Naive thymus-derived CD4-positive, alpha-beta T cell (primary cell): ENCODE measurements around the gene ANKS6. TPM values are rescaled to one million over a fixed set of nuclear protein-coding genes. Genes with fewer than 3 reads are reported as not detected.

Source experiments
- ATAC-seq: fragments of 150-1000 bp; cut with Tn5 transposase; 2 replicates; pipeline ENCODE4 v1.10.0; 2021; ENCODE audit warnings: mild to moderate bottlenecking, moderate library complexity
- CTCF ChIA-PET: fragments of 350-600 bp; sonication (Branson Sonifier 250); formaldehyde crosslinking; loops from one replicate; lab custom pipeline; 2021; ENCODE audit warnings: antibody characterized with exemption; lab: Charles Lee
- POLR2A ChIA-PET: fragments of 350-600 bp; sonication (Branson Sonifier 250); formaldehyde crosslinking; loops from one replicate; lab custom pipeline; 2021; ENCODE audit warnings: antibody characterized with exemption, inconsistent platforms; lab: Charles Lee
- DNase-seq, 9 donors: peaks; one replicate each; pipeline versions ENCODE4 v3.0.0 to v3.0.0-alpha.2; 2020 to 2022; ENCODE audit warnings: mixed read lengths in 1 of 9
- H3K27ac ChIP-seq: one replicate; pipeline ENCODE4 v1.7.0; 2013; ENCODE audit warnings: mild to moderate bottlenecking, low read depth, low read length, moderate library complexity
- H3K27me3 ChIP-seq, 2 donors: one replicate each; pipeline ENCODE4 v1.7.0; 2013; ENCODE audit warnings: low read length in 2 of 2, mild to moderate bottlenecking in 2 of 2, moderate library complexity in 2 of 2; ENCODE audit not compliant: control insufficient read depth in 2 of 2, insufficient read depth in 2 of 2
- H3K36me3 ChIP-seq, 3 experiments: 1 replicate in 2 of 3; 2 replicates in 1 of 3; pipeline ENCODE4 v1.7.0; 2013; ENCODE audit warnings: low read length in 3 of 3, mild to moderate bottlenecking in 3 of 3, moderate library complexity in 1 of 3; ENCODE audit not compliant: insufficient read depth in 3 of 3, control insufficient read depth in 2 of 3
- H3K4me1 ChIP-seq, 2 donors: one replicate each; pipeline ENCODE4 v1.7.0; 2013; ENCODE audit warnings: low read length in 2 of 2, mild to moderate bottlenecking in 2 of 2, moderate library complexity in 1 of 2; ENCODE audit not compliant: control insufficient read depth in 2 of 2, insufficient read depth in 2 of 2
- H3K4me3 ChIP-seq: 2 replicates; pipeline ENCODE4 v1.7.0; 2013; ENCODE audit warnings: mild to moderate bottlenecking, low read length
- H3K9me3 ChIP-seq, 3 experiments: 1 replicate in 2 of 3; 2 replicates in 1 of 3; pipeline ENCODE4 v1.7.0; 2013; ENCODE audit warnings: low read length in 3 of 3; ENCODE audit not compliant: control insufficient read depth in 2 of 3
- H3K27ac Mint-ChIP-seq, 9 donors: one replicate each; pipeline ENCODE4 v1.8.0; 2020 to 2022; ENCODE audit warnings: mixed read lengths in 9 of 9, mild to moderate bottlenecking in 8 of 9, moderate library complexity in 5 of 9, inconsistent platforms in 2 of 9
- H3K27me3 Mint-ChIP-seq, 5 donors: one replicate each; pipeline ENCODE4 v1.8.0; 2021 to 2022; ENCODE audit warnings: mixed read lengths in 5 of 5, mild to moderate bottlenecking in 1 of 5
- H3K36me3 Mint-ChIP-seq, 5 donors: one replicate each; pipeline ENCODE4 v1.8.0; 2020 to 2022; ENCODE audit warnings: mixed read lengths in 5 of 5, mild to moderate bottlenecking in 3 of 5, inconsistent platforms in 1 of 5
- H3K4me1 Mint-ChIP-seq, 7 donors: one replicate each; pipeline ENCODE4 v1.8.0; 2020 to 2022; ENCODE audit warnings: mixed read lengths in 7 of 7, mild to moderate bottlenecking in 3 of 7, inconsistent platforms in 1 of 7
- H3K4me3 Mint-ChIP-seq, 10 donors: one replicate each; pipeline ENCODE4 v1.8.0; 2020 to 2022; ENCODE audit warnings: mild to moderate bottlenecking in 10 of 10, mixed read lengths in 10 of 10, moderate library complexity in 6 of 10, inconsistent platforms in 2 of 10
- H3K9me3 Mint-ChIP-seq, 11 donors: one replicate each; pipeline ENCODE4 v1.8.0; 2020 to 2022; ENCODE audit warnings: mixed read lengths in 11 of 11, mild to moderate bottlenecking in 4 of 11, inconsistent platforms in 1 of 11, moderate library complexity in 1 of 11
- intact Hi-C, 2 donors: fragments of 100-400 bp; cut with micrococcal nuclease; formaldehyde crosslinking; loops; one replicate each; pipeline ENCODE4 v1.15.1; 2023
- polyA plus RNA-seq, 2 donors: library from polyadenylated mRNA; unstranded; fragments of 300-500 nt; fragmentation: Illumina TruSeq; gene quantifications; one replicate each; pipeline ENCODE4 v1.2.3, GENCODE V29; 2021
- total RNA-seq, 6 experiments: library from RNA in 5 of 6; stranded (reverse) in 5 of 6; gene quantifications; 1 replicate in 5 of 6; 2 replicates in 1 of 6; pipeline ENCODE4 v1.2.3 and lab custom pipeline; 2021 to 2026

The ANKS6 gene
- total and polyA plus RNA-seq, 7 experiments from 2014 or later = 5.0 to 18.4 (median 12.2) TPM

- Mint-ChIP-seq H3K4me1 (no peaks in the 10 kb centered on the region), H3K27me3 (no peaks in the 10 kb centered on the region), H3K27ac (no peak overlapping the region), H3K36me3 (peaks cover 9 to 77% (median 51%) of the 10 kb centered on the region in 5 donors), H3K9me3 (peaks cover 0 to 13% (median 6%) of the 10 kb centered on the region in 11 donors), H3K4me3 (no peak overlapping the region)
- DNase-seq = no peak
- POLR2A ChIA-PET = no interaction called here
- intact Hi-C loops = no loop called here
- Histone ChIP-seq H3K9me3 (no peaks in the 10 kb centered on the region), H3K36me3 (peaks cover 0 to 34% (median 3%) of the 10 kb centered on the region in 3 experiments), H3K27me3 (no peaks in the 10 kb centered on the region), H3K4me1 (no peaks in the 10 kb centered on the region), H3K27ac (no peak overlapping the region), H3K4me3 (no peak overlapping the region)
- CTCF ChIA-PET = interaction anchor here (0.6 kb wide), 1 partner anchor 92 kb away, joined by 3 read pairs; no protein-coding TSS in a partner anchor
- no peak for ATAC-seq
Observed at GRCh38 chr9:98740226-98740881, 56.0 kb downstream of the ANKS6 start.

DNA sequence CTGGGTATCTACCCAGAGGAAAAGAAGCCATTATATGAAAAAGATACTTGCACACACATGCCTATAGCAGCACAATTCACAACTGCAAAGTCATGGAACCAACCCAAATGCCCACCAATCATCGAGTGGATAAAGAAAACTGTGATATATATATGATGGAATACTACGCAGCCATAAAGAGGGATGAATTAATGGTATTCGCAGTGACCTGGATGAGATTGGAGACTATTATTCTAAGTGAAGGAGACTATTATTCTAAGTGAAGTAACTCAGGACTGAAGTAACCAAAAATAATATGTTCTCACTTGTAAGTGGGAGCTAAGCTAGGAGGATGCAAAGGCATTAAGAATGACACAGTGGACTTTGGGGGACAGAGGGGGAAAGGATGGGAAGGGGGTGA lies 57.6 kb downstream of the ANKS6 start:
- Histone ChIP-seq H3K4me1 (no peaks in the 10 kb centered on the region), H3K27me3 (no peaks in the 10 kb centered on the region), H3K27ac (no peak overlapping the region), H3K36me3 (peaks cover 0 to 29% (median 3%) of the 10 kb centered on the region in 3 experiments), H3K4me3 (no peak overlapping the region), H3K9me3 (no peaks in the 10 kb centered on the region)
- POLR2A ChIA-PET = no interaction called here
- Mint-ChIP-seq H3K4me3 (no peak overlapping the region), H3K36me3 (peaks cover 9 to 70% (median 46%) of the 10 kb centered on the region in 5 donors), H3K27me3 (no peaks in the 10 kb centered on the region), H3K4me1 (no peaks in the 10 kb centered on the region), H3K27ac (no peak overlapping the region), H3K9me3 (peaks cover 0 to 13% (median 6%) of the 10 kb centered on the region in 11 donors)
- CTCF ChIA-PET = no interaction called here
- no peak for DNase-seq
- ATAC-seq = no peak
- intact Hi-C loops = no loop called here

GRCh38 chr9:98736226-98736625 lies 60.1 kb downstream of the ANKS6 start:
- Mint-ChIP-seq H3K4me3 (no peak overlapping the region), H3K27me3 (no peaks in the 10 kb centered on the region), H3K27ac (no peak overlapping the region), H3K36me3 (peaks cover 9 to 64% (median 38%) of the 10 kb centered on the region in 5 donors), H3K4me1 (no peaks in the 10 kb centered on the region), H3K9me3 (peaks cover 0 to 13% (median 6%) of the 10 kb centered on the region in 11 donors)
- ChIA-PET POLR2A (no interaction called here), CTCF (no interaction called here)
- Histone ChIP-seq H3K36me3 (peaks cover 0 to 18% (median 3%) of the 10 kb centered on the region in 3 experiments), H3K9me3 (no peaks in the 10 kb centered on the region), H3K4me1 (no peaks in the 10 kb centered on the region), H3K4me3 (no peak overlapping the region), H3K27me3 (no peaks in the 10 kb centered on the region), H3K27ac (no peak overlapping the region)
- ATAC-seq = no peak
- DNase-seq = no peak
- intact Hi-C loops = no loop called here

DNA sequence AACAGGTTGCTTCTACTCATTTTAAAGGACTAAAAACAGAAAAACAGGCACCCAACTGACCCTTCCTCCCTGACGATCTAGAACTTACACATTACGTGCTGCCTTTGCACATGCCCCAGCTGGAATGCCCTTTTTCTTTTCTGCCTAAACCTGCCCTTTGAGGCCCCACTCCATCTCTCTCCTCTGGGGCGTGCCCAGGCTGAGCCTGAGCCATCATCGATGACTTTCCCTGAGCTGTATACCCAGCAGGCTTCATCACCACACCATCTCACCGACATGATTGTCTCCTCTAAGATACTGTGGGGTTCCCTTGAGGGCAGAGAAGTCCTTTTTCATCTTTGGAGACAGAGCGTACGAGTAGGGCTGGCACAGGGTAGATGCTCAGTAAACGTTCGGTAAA lies 63.6 kb downstream of the ANKS6 start:
- Histone ChIP-seq H3K4me1 (no peaks in the 10 kb centered on the region), H3K36me3 (peaks cover 0 to 18% (median 3%) of the 10 kb centered on the region in 3 experiments), H3K27ac (no peak overlapping the region), H3K4me3 (no peak overlapping the region), H3K27me3 (no peaks in the 10 kb centered on the region), H3K9me3 (no peaks in the 10 kb centered on the region)
- Mint-ChIP-seq H3K36me3 (peaks cover 0 to 41% (median 24%) of the 10 kb centered on the region in 5 donors), H3K9me3 (no peaks in the 10 kb centered on the region), H3K27me3 (no peaks in the 10 kb centered on the region), H3K4me1 (peaks cover 0 to 1% (median 0%) of the 10 kb centered on the region in 7 donors), H3K4me3 (no peak overlapping the region), H3K27ac (no peak overlapping the region)
- intact Hi-C loops = no loop called here
- DNase-seq (no peak), ATAC-seq (no peak)
- ChIA-PET CTCF (no interaction called here), POLR2A (no interaction called here)

DNA sequence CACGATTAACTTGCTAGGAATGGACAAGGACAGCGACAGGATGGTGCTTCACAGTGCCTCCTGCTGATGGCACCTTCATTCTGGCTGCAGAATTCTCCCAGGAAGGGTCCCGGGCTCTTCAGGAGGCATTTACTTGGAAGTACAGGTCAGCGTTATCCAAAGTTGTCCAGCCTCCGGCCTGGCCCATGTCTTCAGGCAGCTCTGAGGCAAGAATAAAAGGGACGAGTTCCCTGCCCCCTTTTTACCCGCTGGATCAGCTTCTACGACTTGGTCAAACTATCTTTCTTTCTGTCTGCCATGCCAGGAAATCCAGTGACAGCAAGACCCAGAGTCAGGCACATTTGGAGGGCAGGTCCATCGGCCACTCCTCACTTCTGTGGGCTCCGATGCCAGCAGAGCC lies 64.3 kb downstream of the ANKS6 start:
- ATAC-seq (no peak), DNase-seq (no peak)
- peaks cover 0 to 1% (median 0%) of the 10 kb centered on the region in 7 donors for H3K4me1 Mint-ChIP-seq
- H3K4me3 Mint-ChIP-seq = no peak overlapping the region
- Histone ChIP-seq H3K4me3 (no peak overlapping the region), H3K36me3 (peaks cover 0 to 18% (median 3%) of the 10 kb centered on the region in 3 experiments), H3K9me3 (no peaks in the 10 kb centered on the region), H3K27ac (no peak overlapping the region), H3K4me1 (no peaks in the 10 kb centered on the region), H3K27me3 (no peaks in the 10 kb centered on the region)
- CTCF ChIA-PET = no interaction called here
- peaks cover 0 to 34% (median 17%) of the 10 kb centered on the region in 5 donors for H3K36me3 Mint-ChIP-seq
- H3K9me3 Mint-ChIP-seq = peaks cover 0 to 2% (median 0%) of the 10 kb centered on the region in 11 donors
- H3K27me3 Mint-ChIP-seq = peaks cover 0 to 3% (median 0%) of the 10 kb centered on the region in 5 donors
- no peak overlapping the region for H3K27ac Mint-ChIP-seq
- intact Hi-C loops = no loop called here
- POLR2A ChIA-PET = no interaction called here

DNA sequence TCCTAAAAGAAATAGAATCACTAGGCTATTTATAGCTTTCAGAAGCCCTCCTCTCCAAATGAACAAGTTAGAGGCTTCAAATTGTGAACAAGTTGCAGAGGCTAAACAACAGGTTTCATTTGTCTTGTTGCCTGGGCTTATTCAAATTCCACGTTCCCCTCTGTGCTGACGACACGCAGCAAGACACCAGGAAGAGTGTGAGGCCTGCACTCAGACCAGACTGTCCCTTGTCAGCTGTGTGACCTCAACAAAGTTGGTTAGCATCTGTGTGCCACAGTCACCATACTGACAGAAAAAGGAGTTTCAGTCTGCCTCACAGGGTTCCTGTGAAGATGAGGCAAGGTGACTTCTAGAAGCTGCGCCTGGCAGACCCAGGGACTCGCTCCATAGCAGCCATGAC lies 65.5 kb downstream of the ANKS6 start:
- Histone ChIP-seq H3K27ac (no peak overlapping the region), H3K36me3 (peaks cover 0 to 12% (median 2%) of the 10 kb centered on the region in 3 experiments), H3K4me3 (no peak overlapping the region), H3K27me3 (no peaks in the 10 kb centered on the region), H3K4me1 (no peaks in the 10 kb centered on the region), H3K9me3 (no peaks in the 10 kb centered on the region)
- intact Hi-C loops = no loop called here
- DNase-seq (no peak), ATAC-seq (no peak)
- Mint-ChIP-seq H3K27ac (no peak overlapping the region), H3K36me3 (peaks cover 0 to 23% (median 10%) of the 10 kb centered on the region in 5 donors), H3K4me1 (peaks cover 0 to 1% (median 0%) of the 10 kb centered on the region in 7 donors), H3K9me3 (peaks cover 0 to 2% (median 0%) of the 10 kb centered on the region in 11 donors), H3K4me3 (no peak overlapping the region), H3K27me3 (peaks cover 0 to 9% (median 6%) of the 10 kb centered on the region in 5 donors)
- POLR2A ChIA-PET = no interaction called here
- CTCF ChIA-PET = interaction anchor here (1.1 kb wide), 1 partner anchor 1281 kb away, joined by 5 read pairs; no protein-coding TSS in a partner anchor

DNA sequence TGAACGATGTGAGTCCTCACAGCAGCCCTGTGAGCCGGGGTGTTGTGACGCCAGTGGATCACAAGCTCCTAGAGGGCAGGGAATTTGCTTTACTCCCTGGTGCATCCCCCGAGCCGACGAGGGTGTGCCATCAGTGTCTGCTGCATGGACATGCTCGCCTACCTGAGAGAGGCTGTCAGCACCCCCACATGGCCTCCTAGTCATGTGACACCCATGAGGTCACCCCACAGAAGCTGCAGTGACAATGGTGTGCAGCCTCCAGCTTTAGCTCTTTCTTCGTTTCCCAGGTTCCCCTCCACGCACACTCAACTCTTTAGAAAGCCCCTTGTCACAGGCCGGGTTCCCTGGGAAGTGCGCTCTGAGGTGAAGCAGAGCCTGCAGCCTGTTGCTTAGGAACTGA lies 67.9 kb downstream of the ANKS6 start:
- H3K27me3 Mint-ChIP-seq = peaks cover 8 to 21% (median 14%) of the 10 kb centered on the region in 5 donors
- no peak overlapping the region for H3K27ac Mint-ChIP-seq
- DNase-seq (no peak), ATAC-seq (no peak)
- peaks cover 0 to 12% (median 4%) of the 10 kb centered on the region in 11 donors for H3K9me3 Mint-ChIP-seq
- intact Hi-C loops = no loop called here
- no peaks in the 10 kb centered on the region for H3K9me3 ChIP-seq
- CTCF ChIA-PET = no interaction called here
- POLR2A ChIA-PET = no interaction called here
- peaks cover 0 to 12% (median 5%) of the 10 kb centered on the region in 5 donors for H3K36me3 Mint-ChIP-seq
- no peak overlapping the region for H3K27ac ChIP-seq
- H3K4me1 ChIP-seq = no peaks in the 10 kb centered on the region
- H3K4me3 Mint-ChIP-seq = no peak overlapping the region
- no peaks in the 10 kb centered on the region for H3K27me3 ChIP-seq
- peaks cover 0 to 1% (median 0%) of the 10 kb centered on the region in 7 donors for H3K4me1 Mint-ChIP-seq
- no peak overlapping the region for H3K4me3 ChIP-seq
- H3K36me3 ChIP-seq = no peaks in the 10 kb centered on the region
